Measurements from ENCODE around the gene MS4A8.

- TF ChIP-seq CTCF (IDR thresholded peaks at IDR 0.05), result no peak
- TF ChIP-seq POLR2A (IDR thresholded peaks at IDR 0.05), result no peak
These were observed 7.5 kb downstream of the MS4A8 start for GRCh38 chr11:60706931-60707330.

Measured in uterus (tissue), 2 donors.